GM21526 (cell line): Measurements from ENCODE around the gene IL31RA.

Experiments
- ATAC-seq: cut with Tn5 transposase; IDR thresholded peaks from one replicate; pipeline ENCODE4 v1.9.1; 2021; ENCODE audit warnings: moderate library complexity; ENCODE audit not compliant: unreplicated experiment, low FRiP score

The IL31RA gene

DNA sequence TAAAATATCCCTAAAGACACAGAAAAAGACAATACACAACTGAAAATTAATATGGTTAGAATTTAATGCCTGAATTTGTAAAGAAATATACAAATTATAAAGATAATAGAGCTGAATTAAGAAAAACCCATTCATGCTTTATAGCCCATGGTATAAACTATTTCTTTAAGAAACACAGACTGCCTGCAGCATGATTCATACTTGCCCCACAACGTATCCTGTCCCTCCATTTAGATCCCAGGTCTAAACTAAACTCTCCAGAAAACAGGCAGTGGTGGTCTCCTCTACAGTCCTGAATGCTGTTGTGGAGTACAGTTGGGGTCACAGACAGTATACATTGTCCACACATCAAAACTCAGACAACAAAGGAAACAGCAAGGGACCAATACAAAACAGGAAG, 118.8 kb downstream of the IL31RA start:
- no peak for ATAC-seq
